Common myeloid progenitor, CD34-positive (primary cell): ENCODE results near the gene DDAH2.
A peak's percentile ranks its signal among the peaks of the same experiment; 100 is the strongest.

Source experiments
- CTCF ChIA-PET: fragments of 350-600 bp; sonication (Branson Sonifier 250); formaldehyde crosslinking; loops from one replicate; lab custom pipeline; 2021; ENCODE audit warnings: antibody characterized with exemption; lab: Charles Lee
- POLR2A ChIA-PET: fragments of 350-600 bp; sonication (Branson Sonifier 250); formaldehyde crosslinking; loops from one replicate; lab custom pipeline; 2021; ENCODE audit warnings: antibody characterized with exemption; lab: Charles Lee
- DNase-seq, 3 donors: peaks; one replicate each; pipeline versions ENCODE4 v3.0.0 to v3.0.0-alpha.2; 2013
- H3K27ac ChIP-seq, 2 experiments: 1 replicate in 1 of 2; 2 replicates in 1 of 2; pipeline ENCODE4 v1.7.0; 2013; ENCODE audit warnings: inconsistent platforms in 2 of 2, low read length in 2 of 2, mild to moderate bottlenecking in 2 of 2, low read depth in 1 of 2, moderate library complexity in 1 of 2; ENCODE audit not compliant: severe bottlenecking in 2 of 2, insufficient read depth in 1 of 2, poor library complexity in 1 of 2
- H3K27me3 ChIP-seq, 5 experiments: replicated peaks in 2 of 5; 1 replicate in 3 of 5; 2 replicates in 2 of 5; pipeline versions ENCODE4 v1.6.1 to v1.7.0; 2013; ENCODE audit warnings: low read length in 4 of 5, mild to moderate bottlenecking in 2 of 5, moderate library complexity in 2 of 5, inconsistent platforms in 1 of 5; ENCODE audit not compliant: insufficient read depth in 5 of 5, control insufficient read depth in 4 of 5
- H3K36me3 ChIP-seq, 4 experiments: 1 replicate in 2 of 4; 2 replicates in 2 of 4; pipeline versions ENCODE4 v1.6.1 to v1.7.0; 2013; ENCODE audit warnings: low read length in 3 of 4, control low read depth in 1 of 4, mild to moderate bottlenecking in 1 of 4; ENCODE audit not compliant: control insufficient read depth in 4 of 4, insufficient read depth in 4 of 4
- H3K4me1 ChIP-seq, 4 experiments: 1 replicate in 3 of 4; 2 replicates in 1 of 4; pipeline versions ENCODE4 v1.6.1 to v1.7.1; 2013; ENCODE audit warnings: low read length in 3 of 4, mild to moderate bottlenecking in 3 of 4, control low read depth in 1 of 4, inconsistent platforms in 1 of 4, moderate library complexity in 1 of 4; ENCODE audit not compliant: control insufficient read depth in 4 of 4, insufficient read depth in 4 of 4; ENCODE audit errors: control extremely low read depth in 1 of 4
- H3K4me3 ChIP-seq, 7 experiments: 1 replicate in 4 of 7; 2 replicates in 3 of 7; pipeline versions ENCODE4 v1.5.1 to v1.7.0; 2013; ENCODE audit warnings: mild to moderate bottlenecking in 7 of 7, low read length in 6 of 7, moderate library complexity in 6 of 7, inconsistent platforms in 2 of 7, low read depth in 2 of 7, control low read depth in 1 of 7; ENCODE audit not compliant: insufficient read depth in 4 of 7, control insufficient read depth in 1 of 7; ENCODE audit errors: extremely low read depth in 1 of 7
- H3K9me3 ChIP-seq, 5 experiments: 1 replicate in 4 of 5; 2 replicates in 1 of 5; pipeline versions ENCODE4 v1.6.1 to v1.7.1; 2013; ENCODE audit warnings: low read length in 4 of 5, mild to moderate bottlenecking in 2 of 5, inconsistent platforms in 1 of 5, low read depth in 1 of 5, moderate library complexity in 1 of 5; ENCODE audit not compliant: control insufficient read depth in 4 of 5, insufficient read depth in 2 of 5; ENCODE audit errors: control extremely low read depth in 1 of 5
- WGBS: methylation state at CpG from one replicate; pipeline ENCODE4 v1.1.5; 2013; ENCODE audit not compliant: insufficient coverage; 5-methylcytosine and 5-hydroxymethylcytosine counted together

The DDAH2 gene

GRCh38 chr6:31737991-31738979 lies 9.2 kb upstream of the DDAH2 start:
- POLR2A ChIA-PET, result interaction anchor here (0.5 to 4.0 kb wide), 21 partner anchors 8 to 179 kb away, joined by 3 to 53 read pairs (median 5); partner anchors contain the start of genes ABHD16A, BAG6, C6orf47 and CSNK2B
- no peaks in the 10 kb centered on the region for H3K27me3 ChIP-seq
- H3K27ac ChIP-seq, result peak overlapping the region; percentile 99
- peaks cover 4 to 28% (median 22%) of the 10 kb centered on the region in 4 experiments for H3K36me3 ChIP-seq
- no peaks in the 10 kb centered on the region for H3K9me3 ChIP-seq
- H3K4me3 ChIP-seq, result peak overlapping the region; percentile 2 to 100 (median 96)
- peaks cover 22 to 71% (median 60%) of the 10 kb centered on the region in 4 experiments for H3K4me1 ChIP-seq
- 0% methylated on average over 3 of the region's 6 CpGs for WGBS
- DNase-seq, result peak; percentile 96 to 98 (median 98)
- CTCF ChIA-PET, result interaction anchor here (0.6 to 19.7 kb wide), 17 partner anchors 9 to 221 kb away, joined by 3 to 268 read pairs (median 4); partner anchors contain the start of genes DDAH2, HSPA1A, HSPA1L and LSM2

- Histone ChIP-seq H3K9me3 (no peaks in the 10 kb centered on the region), H3K4me1 (peaks cover 22 to 74% (median 62%) of the 10 kb centered on the region in 4 experiments), H3K36me3 (peaks cover 4 to 26% (median 22%) of the 10 kb centered on the region in 4 experiments), H3K27ac (peak overlapping the region; percentile 99), H3K27me3 (no peaks in the 10 kb centered on the region), H3K4me3 (peak overlapping the region in 6 of 7 experiments; percentile 92 to 100 (median 96))
- peak; percentile 59 to 90 (median 84) for DNase-seq
- 0% methylated on average over 4 of the region's 7 CpGs for WGBS
- POLR2A ChIA-PET, result interaction anchor here (0.5 to 4.0 kb wide), 20 partner anchors 7 to 1221 kb away, joined by 3 to 53 read pairs (median 5); partner anchors contain the start of genes ABHD16A, BAG6, C6orf47 and CSNK2B
- CTCF ChIA-PET, result interaction anchor here (0.9 to 19.7 kb wide), 12 partner anchors 9 to 222 kb away, joined by 3 to 268 read pairs (median 8); partner anchors contain the start of genes DDAH2, HSPA1A, HSPA1B and HSPA1L
Observed at GRCh38 chr6:31737315-31737990, 8.4 kb upstream of the DDAH2 start.

GRCh38 chr6:31736768-31737314 lies 7.7 kb upstream of the DDAH2 start:
- H3K9me3 ChIP-seq, result no peaks in the 10 kb centered on the region
- H3K4me3 ChIP-seq, result peak overlapping the region in 6 of 7 experiments; percentile 92 to 100 (median 96)
- peak in 1 of 3 donors; percentile 38 for DNase-seq
- no peaks in the 10 kb centered on the region for H3K27me3 ChIP-seq
- WGBS, result 1% methylated on average over 10 of the region's 10 CpGs
- peaks cover 8 to 27% (median 20%) of the 10 kb centered on the region in 4 experiments for H3K36me3 ChIP-seq
- H3K4me1 ChIP-seq, result peaks cover 22 to 73% (median 62%) of the 10 kb centered on the region in 4 experiments
- ChIA-PET POLR2A (interaction anchor here (0.6 to 4.0 kb wide), 14 partner anchors 9 to 1221 kb away, joined by 3 to 21 read pairs (median 6); partner anchors contain the start of genes ABHD16A, C6orf47, CSNK2B and GPANK1), CTCF (interaction anchor here (1.3 to 19.7 kb wide), 9 partner anchors 8 to 222 kb away, joined by 3 to 268 read pairs (median 9); partner anchors contain the start of genes DDAH2, HSPA1B, MPIG6B and NELFE)
- peak overlapping the region; percentile 99 for H3K27ac ChIP-seq

- ChIA-PET POLR2A (interaction anchor here (0.6 to 3.3 kb wide), 10 partner anchors 9 to 176 kb away, joined by 3 to 21 read pairs (median 6); partner anchors contain the start of genes ABHD16A, C6orf47, HSPA1B and LSM2), CTCF (interaction anchor here (1.4 to 19.7 kb wide), 6 partner anchors 8 to 95 kb away, joined by 6 to 268 read pairs (median 7); partner anchors contain the start of genes DDAH2, HSPA1B and SAPCD1)
- Histone ChIP-seq H3K9me3 (no peaks in the 10 kb centered on the region), H3K27ac (peak within 1 kb of the TSS; percentile 99), H3K4me3 (peak within 1 kb of the TSS; percentile 80 to 100 (median 96)), H3K36me3 (peaks cover 9 to 30% (median 25%) of the 10 kb centered on the region in 4 experiments), H3K27me3 (no peaks in the 10 kb centered on the region), H3K4me1 (peaks cover 22 to 68% (median 60%) of the 10 kb centered on the region in 4 experiments)
- 0% methylated on average over 9 of the region's 24 CpGs for WGBS
- DNase-seq, result peak; percentile 65 to 90 (median 86)
Observed at GRCh38 chr6:31736021-31736767, 7.1 kb upstream of the DDAH2 start, which contains the start of gene CLIC1. TSS of gene CLIC1 (minus strand) at chr6:31736530. CDS start at chr6:31736300, 230 bp downstream.

GRCh38 chr6:31734821-31735406 lies 5.8 kb upstream of the DDAH2 start:
- ChIA-PET CTCF (interaction anchor here (1.0 to 19.7 kb wide), 5 partner anchors 10 to 34 kb away, joined by 3 to 268 read pairs (median 6); partner anchors contain the start of gene SAPCD1), POLR2A (interaction anchor here (0.7 to 3.3 kb wide), 6 partner anchors 7 to 128 kb away, joined by 4 to 21 read pairs (median 6); partner anchors contain the start of genes HSPA1B, LSM2 and NEU1)
- peak overlapping the region; percentile 99 for H3K27ac ChIP-seq
- H3K36me3 ChIP-seq, result peaks cover 11 to 39% (median 28%) of the 10 kb centered on the region in 4 experiments
- peak; percentile 74 to 91 (median 89) for DNase-seq
- H3K4me3 ChIP-seq, result peak overlapping the region; percentile 80 to 100 (median 96)
- under 1% methylated on average over 14 of the region's 18 CpGs for whole genome bisulfite sequencing
- no peaks in the 10 kb centered on the region for H3K27me3 ChIP-seq
- H3K4me1 ChIP-seq, result peaks cover 18 to 68% (median 64%) of the 10 kb centered on the region in 4 experiments
- no peaks in the 10 kb centered on the region for H3K9me3 ChIP-seq
